Esophagus muscularis mucosa (tissue), 4 donors: Measurements from ENCODE around the gene HDAC4. TPM values are rescaled to one million over a fixed set of nuclear protein-coding genes. Genes with fewer than 3 reads are reported as not detected.
"Not testable (repeated sequence)": the region's sequence is repeated elsewhere in the genome, so short reads cannot be mapped to it uniquely, and the experiment has no call there.

Source experiments
- DNase-seq: peaks from one replicate; pipeline ENCODE4 v3.0.0-alpha.2; 2017; ENCODE audit errors: extremely low spot score
- H3K27ac ChIP-seq, 4 donors: fragments of 200-600 bp; sonication (generic); replicated peaks in 1 of 4; 1 replicate in 3 of 4; 2 replicates in 1 of 4; pipeline ENCODE4 v1.5.1; 2016 to 2019; ENCODE audit warnings: mild to moderate bottlenecking in 1 of 4
- H3K27me3 ChIP-seq, 4 donors: fragments of 200-600 bp; sonication (generic); one replicate each; pipeline versions ENCODE4 v1.5.1 to v1.6.0; 2016 to 2019
- H3K36me3 ChIP-seq, 4 donors: fragments of 200-600 bp; sonication (generic); one replicate each; pipeline ENCODE4 v1.5.1; 2016 to 2019
- H3K4me1 ChIP-seq, 4 donors: fragments of 200-600 bp; sonication (generic); one replicate each; pipeline ENCODE4 v1.5.1; 2016 to 2019
- H3K4me3 ChIP-seq, 4 donors: fragments of 200-600 bp; sonication (generic); 1 replicate in 2 of 4; 2 replicates in 2 of 4; pipeline ENCODE4 v1.5.1; 2016 to 2019; ENCODE audit warnings: mild to moderate bottlenecking in 4 of 4, moderate library complexity in 1 of 4
- H3K9me3 ChIP-seq, 4 donors: fragments of 200-600 bp; sonication (generic); 1 replicate in 3 of 4; 2 replicates in 1 of 4; pipeline ENCODE4 v1.5.1; 2016 to 2019
- CTCF ChIP-seq, 3 experiments: fragments of 200-600 bp in 2 of 3; fragments of 450-650 bp in 1 of 3; sonication (generic) in 2 of 3; IDR thresholded peaks; one replicate each; pipeline ENCODE4 v1.5.1; 2017 to 2019; ENCODE audit warnings: antibody characterized with exemption in 3 of 3, mild to moderate bottlenecking in 2 of 3, moderate library complexity in 1 of 3
- EP300 ChIP-seq: sonication (generic); formaldehyde crosslinking; IDR thresholded peaks from one replicate; pipeline ENCODE4 v1.6.1; 2017; ENCODE audit warnings: antibody characterized with exemption
- POLR2A ChIP-seq: fragments of 450-650 bp; IDR thresholded peaks from one replicate; pipeline ENCODE4 v1.6.1; 2017; ENCODE audit warnings: antibody characterized with exemption, moderate library complexity, mild to moderate bottlenecking, low read depth
- POLR2AphosphoS5 ChIP-seq, 2 donors: sonication (generic); formaldehyde crosslinking; IDR thresholded peaks; one replicate each; pipeline ENCODE4 v1.6.1; 2017; ENCODE audit warnings: antibody characterized with exemption in 2 of 2
- WGBS: methylation state at CpG from one replicate; pipeline ENCODE4 v1.1.5; 2018; 5-methylcytosine and 5-hydroxymethylcytosine counted together
- intact Hi-C: fragments of 100-400 bp; cut with DNase I; formaldehyde crosslinking; loops from one replicate; pipeline ENCODE4 v1.15.1; 2023
- total RNA-seq, 4 donors: library from RNA; depleted of rRNA; stranded (reverse); fragments of >200 nt; gene quantifications; one replicate each; pipeline versions ENCODE4 v1.1.0 to v1.2.1, GENCODE V29; 2016

Gene HDAC4
- total RNA-seq, 4 donors from 2014 or later, result 59.4 to 119 (median 76.1) TPM

- TF ChIP-seq POLR2AphosphoS5 (IDR thresholded peaks at IDR 0.05) (no peak), CTCF (IDR thresholded peaks at IDR 0.05) (no peak), POLR2A (no peak), EP300 (no peak)
- DNase-seq, result no peak
- Histone ChIP-seq H3K36me3 (no peaks in the 10 kb centered on the region), H3K27ac (no peak overlapping the region), H3K4me3 (no peak overlapping the region), H3K9me3 (no peaks in the 10 kb centered on the region), H3K4me1 (peaks cover 0 to 13% (median 8%) of the 10 kb centered on the region in 4 donors), H3K27me3 (no peaks in the 10 kb centered on the region)
- intact Hi-C loops, result loop anchor here (5.0 to 10.0 kb wide), 3 partner anchors 843 to 1105 kb away; partner anchors contain the start of gene OTOS
- WGBS, result 100% methylated on average over 1 of the region's 11 CpGs
Observed at GRCh38 chr2:239039479-239039861, 361.4 kb downstream of the HDAC4 start.

- Histone ChIP-seq H3K27ac (no peak overlapping the region), H3K9me3 (no peaks in the 10 kb centered on the region), H3K27me3 (no peaks in the 10 kb centered on the region), H3K4me3 (no peak overlapping the region), H3K36me3 (no peaks in the 10 kb centered on the region), H3K4me1 (peaks cover 0 to 13% (median 8%) of the 10 kb centered on the region in 4 donors)
- WGBS, result 74% methylated on average over 9 of the region's 14 CpGs
- DNase-seq, result no peak
- intact Hi-C loops, result loop anchor here (5.0 to 10.0 kb wide), 3 partner anchors 843 to 1106 kb away; partner anchors contain the start of gene OTOS
- TF ChIP-seq POLR2AphosphoS5 (IDR thresholded peaks at IDR 0.05), result no peak
- no peak for TF ChIP-seq POLR2A
- no peak for TF ChIP-seq CTCF (IDR thresholded peaks at IDR 0.05)
Observed at GRCh38 chr2:239038773-239039478, 361.9 kb downstream of the HDAC4 start.

GRCh38 chr2:239038284-239038683 is 362.5 kb downstream of the HDAC4 start:
- not testable (repeated sequence) for H3K27ac ChIP-seq, DNase-seq, H3K36me3 ChIP-seq, H3K4me3 ChIP-seq, H3K9me3 ChIP-seq, H3K27me3 ChIP-seq
- WGBS, result 100% methylated on average over 2 of the region's 13 CpGs
- peaks cover 0 to 13% (median 8%) of the 10 kb centered on the region in 4 donors for H3K4me1 ChIP-seq
- intact Hi-C loops, result loop anchor here (5.0 to 10.0 kb wide), 3 partner anchors 844 to 1107 kb away; partner anchors contain the start of gene OTOS

GRCh38 chr2:239037559-239037910 is 363.3 kb downstream of the HDAC4 start:
- Histone ChIP-seq H3K27ac (no peak overlapping the region), H3K9me3 (no peaks in the 10 kb centered on the region), H3K36me3 (no peaks in the 10 kb centered on the region), H3K27me3 (no peaks in the 10 kb centered on the region), H3K4me3 (no peak overlapping the region), H3K4me1 (peaks cover 0 to 13% (median 8%) of the 10 kb centered on the region in 4 donors)
- intact Hi-C loops, result loop anchor here (5.0 to 10.0 kb wide), 3 partner anchors 845 to 1107 kb away; partner anchors contain the start of gene OTOS
- 87% methylated on average over 16 of the region's 16 CpGs for WGBS
- TF ChIP-seq CTCF (IDR thresholded peaks at IDR 0.05) (no peak), EP300 (no peak), POLR2A (no peak), POLR2AphosphoS5 (IDR thresholded peaks at IDR 0.05) (no peak)
- DNase-seq, result no peak

GRCh38 chr2:239036819-239037558 is 363.8 kb downstream of the HDAC4 start:
- Histone ChIP-seq H3K36me3 (no peaks in the 10 kb centered on the region), H3K9me3 (no peaks in the 10 kb centered on the region), H3K27me3 (no peaks in the 10 kb centered on the region), H3K27ac (no peak overlapping the region), H3K4me1 (peaks cover 0 to 13% (median 8%) of the 10 kb centered on the region in 4 donors), H3K4me3 (no peak overlapping the region)
- WGBS, result 96% methylated on average over 15 of the region's 21 CpGs
- TF ChIP-seq CTCF (IDR thresholded peaks at IDR 0.05) (no peak), POLR2A (no peak)
- no peak for DNase-seq
- intact Hi-C loops, result loop anchor here (5.0 to 10.0 kb wide), 3 partner anchors 845 to 1108 kb away; partner anchors contain the start of gene OTOS
